Suprapubic skin (tissue), 3 donors: ENCODE results near the gene AQP7.
A peak's percentile ranks its signal among the peaks of the same experiment; 100 is the strongest.

ENCODE experiments used
- CTCF ChIP-seq, 2 donors: fragments of 200-600 bp in 1 of 2; fragments of 450-650 bp in 1 of 2; sonication (generic) in 1 of 2; IDR thresholded peaks; one replicate each; pipeline ENCODE4 v1.5.1; 2016 to 2019; ENCODE audit warnings: antibody characterized with exemption in 2 of 2, mild to moderate bottlenecking in 1 of 2, moderate library complexity in 1 of 2
- POLR2A ChIP-seq, 2 donors: fragments of 450-650 bp; IDR thresholded peaks; one replicate each; pipeline ENCODE4 v1.6.1; 2017; ENCODE audit warnings: antibody characterized with exemption in 2 of 2, mild to moderate bottlenecking in 2 of 2, moderate library complexity in 2 of 2

DNA sequence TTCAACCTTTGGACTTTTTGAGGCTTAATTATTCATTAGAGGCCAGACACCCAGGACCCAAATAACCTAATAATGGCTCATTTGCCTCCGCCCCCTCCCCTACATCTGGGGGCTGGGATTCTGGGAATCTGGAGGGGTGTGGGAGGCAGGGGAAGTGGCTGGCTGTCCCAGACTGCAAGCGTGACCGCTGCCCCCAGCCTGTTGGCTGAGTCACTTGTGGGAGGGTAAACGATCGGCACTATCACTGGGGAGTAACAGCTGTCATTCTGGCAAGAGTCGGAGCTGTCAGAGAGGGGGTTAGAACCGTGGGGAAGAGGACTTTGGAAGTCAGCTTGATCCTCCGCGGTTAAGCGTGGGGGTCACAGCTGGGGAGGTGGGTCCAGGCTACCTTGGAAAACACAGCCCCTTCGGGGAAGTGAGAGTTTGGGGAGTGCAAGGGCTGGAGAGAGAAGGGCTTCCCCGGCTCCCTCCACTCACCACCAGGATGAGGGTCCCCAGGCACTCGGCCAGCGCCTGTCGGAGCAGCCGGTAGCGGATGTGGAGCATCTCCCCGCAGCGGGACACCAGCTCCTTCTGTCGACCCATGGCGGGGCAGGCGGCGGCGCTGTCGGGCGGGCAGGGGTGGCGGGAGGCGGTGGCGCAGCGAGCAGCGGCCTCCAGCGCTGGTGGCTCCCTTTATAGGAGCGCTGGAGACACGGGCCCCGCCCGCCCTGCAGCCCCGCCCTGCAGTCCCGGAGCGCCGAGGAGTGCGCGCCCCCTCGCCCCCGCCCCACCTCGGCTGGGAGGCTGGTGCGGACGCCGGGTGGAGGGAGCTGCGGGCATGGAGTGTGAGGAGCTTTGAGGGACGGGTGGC is 44.8 kb upstream of the AQP7 start, which contains the start of gene AQP3:
- TF ChIP-seq CTCF (IDR thresholded peaks at IDR 0.05), result no peak
- peak in 1 of 2 donors; percentile 53 for TF ChIP-seq POLR2A (IDR thresholded peaks at IDR 0.05)
